Colonic mucosa (tissue), 4 donors: ENCODE measurements around the gene CNIH3. TPM values are rescaled to one million over a fixed set of nuclear protein-coding genes. Genes with fewer than 3 reads are reported as not detected.

ENCODE experiments used
- DNase-seq: peaks from one replicate; pipeline ENCODE4 v3.0.0-alpha.2; 2020
- H3K27ac ChIP-seq: fragments of 200-600 bp; one replicate; pipeline ENCODE4 v1.8.0; 2021
- H3K27me3 ChIP-seq: fragments of 200-600 bp; one replicate; pipeline ENCODE4 v1.8.0; 2021
- H3K36me3 ChIP-seq: fragments of 200-600 bp; one replicate; pipeline ENCODE4 v1.8.0; 2021
- H3K4me1 ChIP-seq: fragments of 200-600 bp; one replicate; pipeline ENCODE4 v1.8.0; 2021; ENCODE audit warnings: mild to moderate bottlenecking
- H3K4me3 ChIP-seq: fragments of 200-600 bp; one replicate; pipeline ENCODE4 v1.8.0; 2021
- H3K9ac ChIP-seq, 2 donors: one replicate each; pipeline ENCODE4 v1.7.0; 2013; ENCODE audit warnings: control low read depth in 2 of 2, low read depth in 2 of 2, low read length in 2 of 2
- H3K9me3 ChIP-seq: fragments of 200-600 bp; one replicate; pipeline ENCODE4 v1.8.0; 2021
- intact Hi-C: fragments of 100-400 bp; cut with DNase I; formaldehyde crosslinking; loops from one replicate; pipeline ENCODE4 v1.14.1; 2022
- total RNA-seq, 2 donors: library from RNA; stranded (reverse); fragmentation: NEBNext Ultra II Directional in 1 of 2; extraction: Animal tissue kit (Norgen Biotek cat#: 25700) in 1 of 2; gene quantifications; one replicate each; pipeline ENCODE4 v1.2.1, GENCODE V29; 2021
- TF ChIP-seq, protein P1 (sequence below): fragments of 200-600 bp; IDR thresholded peaks from one replicate; pipeline ENCODE4 v1.8.0; 2022; ENCODE audit warnings: antibody characterized with exemption, mild to moderate bottlenecking
- donor health status: healthy.
- donor health status: DM: no; HTN: no; CAD: no.
- donor health status: DM: no; HTN: no; CAD: no.

CNIH3 gene
- total RNA-seq, 2 donors from 2014 or later = 0.69 to 1.4 TPM

DNA sequence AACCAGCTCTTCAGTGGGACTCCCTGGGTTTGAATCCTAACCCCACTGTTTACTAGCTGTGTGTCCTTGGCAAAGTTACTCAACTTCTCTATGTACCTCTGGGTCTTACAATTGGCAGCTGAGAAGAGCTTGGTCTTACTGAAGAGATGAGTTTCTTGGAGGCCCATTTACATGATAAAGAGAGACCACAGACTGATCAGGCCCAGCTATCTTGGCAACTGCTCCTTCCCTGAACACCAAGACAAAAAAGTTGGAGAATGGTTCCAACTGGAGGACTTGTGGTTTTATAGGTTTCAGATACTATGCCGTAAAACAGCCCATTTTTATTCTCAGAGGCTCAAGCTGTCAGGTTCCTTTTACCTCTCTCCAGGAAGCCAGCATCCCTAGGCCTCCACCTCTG lies 24.8 kb upstream of the CNIH3 start:
- TF ChIP-seq, protein P1, sequence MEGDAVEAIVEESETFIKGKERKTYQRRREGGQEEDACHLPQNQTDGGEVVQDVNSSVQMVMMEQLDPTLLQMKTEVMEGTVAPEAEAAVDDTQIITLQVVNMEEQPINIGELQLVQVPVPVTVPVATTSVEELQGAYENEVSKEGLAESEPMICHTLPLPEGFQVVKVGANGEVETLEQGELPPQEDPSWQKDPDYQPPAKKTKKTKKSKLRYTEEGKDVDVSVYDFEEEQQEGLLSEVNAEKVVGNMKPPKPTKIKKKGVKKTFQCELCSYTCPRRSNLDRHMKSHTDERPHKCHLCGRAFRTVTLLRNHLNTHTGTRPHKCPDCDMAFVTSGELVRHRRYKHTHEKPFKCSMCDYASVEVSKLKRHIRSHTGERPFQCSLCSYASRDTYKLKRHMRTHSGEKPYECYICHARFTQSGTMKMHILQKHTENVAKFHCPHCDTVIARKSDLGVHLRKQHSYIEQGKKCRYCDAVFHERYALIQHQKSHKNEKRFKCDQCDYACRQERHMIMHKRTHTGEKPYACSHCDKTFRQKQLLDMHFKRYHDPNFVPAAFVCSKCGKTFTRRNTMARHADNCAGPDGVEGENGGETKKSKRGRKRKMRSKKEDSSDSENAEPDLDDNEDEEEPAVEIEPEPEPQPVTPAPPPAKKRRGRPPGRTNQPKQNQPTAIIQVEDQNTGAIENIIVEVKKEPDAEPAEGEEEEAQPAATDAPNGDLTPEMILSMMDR = no peak
- intact Hi-C loops = no loop called here

DNA sequence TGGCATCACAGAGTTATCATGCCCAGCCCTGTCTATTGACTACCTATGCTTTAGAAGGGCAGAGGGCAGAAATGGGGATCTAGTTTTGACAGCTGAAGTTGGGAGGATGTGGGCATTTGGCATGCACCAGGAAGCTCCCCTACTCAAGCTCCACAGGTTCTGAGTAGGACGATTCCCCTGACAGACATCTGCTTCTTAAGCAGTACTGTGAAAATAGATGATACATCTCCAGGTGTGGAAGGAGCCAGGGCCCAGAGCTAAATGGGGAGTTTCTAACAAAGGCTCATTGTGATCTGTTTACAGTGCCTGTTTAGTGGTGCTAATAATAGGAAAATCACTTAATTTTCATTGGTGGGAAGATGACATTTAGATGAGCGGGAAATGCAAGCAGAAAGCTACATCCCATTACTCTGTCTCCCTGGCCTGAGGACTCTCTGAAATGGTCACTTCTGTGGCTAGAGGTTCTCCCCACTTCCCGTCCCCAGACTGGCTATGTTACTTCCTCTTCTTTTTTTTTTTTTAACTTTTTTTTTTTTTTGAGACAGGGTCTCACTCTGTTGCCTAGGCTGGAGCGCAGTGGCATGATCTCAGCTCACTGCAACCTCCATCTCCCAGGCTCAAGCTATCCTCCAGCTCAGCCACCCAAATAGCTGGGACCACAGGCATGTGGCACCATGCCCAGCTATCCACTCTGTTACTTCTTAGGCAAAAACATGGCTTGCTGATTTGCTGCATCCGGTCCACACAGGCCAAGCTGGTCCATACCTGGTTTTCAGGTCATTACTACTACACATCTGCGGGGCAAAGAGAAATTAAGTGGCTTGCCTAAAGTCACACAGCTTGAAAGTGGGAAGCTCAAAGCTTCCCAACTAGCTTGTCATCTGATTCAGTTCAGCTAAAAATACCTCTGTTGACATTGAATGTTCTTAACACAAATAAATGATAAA lies 23.2 kb upstream of the CNIH3 start:
- Histone ChIP-seq H3K36me3 (no peaks in the 10 kb centered on the region), H3K9ac (no peak overlapping the region), H3K4me3 (no peak overlapping the region), H3K27me3 (no peaks in the 10 kb centered on the region), H3K9me3 (no peaks in the 10 kb centered on the region), H3K4me1 (no peaks in the 10 kb centered on the region), H3K27ac (no peak overlapping the region)
- intact Hi-C loops = no loop called here
- TF ChIP-seq, protein P1 = no peak
- no peak for DNase-seq

More for the DNA sequence above, 24.8 kb upstream of the CNIH3 start:
- H3K36me3 ChIP-seq = no peaks in the 10 kb centered on the region
- no peak for DNase-seq
- no peaks in the 10 kb centered on the region for H3K27me3 ChIP-seq
- H3K27ac ChIP-seq = no peak overlapping the region
- no peaks in the 10 kb centered on the region for H3K9me3 ChIP-seq
- H3K4me1 ChIP-seq = no peaks in the 10 kb centered on the region
- H3K9ac ChIP-seq = no peak overlapping the region
- no peak overlapping the region for H3K4me3 ChIP-seq

DNA sequence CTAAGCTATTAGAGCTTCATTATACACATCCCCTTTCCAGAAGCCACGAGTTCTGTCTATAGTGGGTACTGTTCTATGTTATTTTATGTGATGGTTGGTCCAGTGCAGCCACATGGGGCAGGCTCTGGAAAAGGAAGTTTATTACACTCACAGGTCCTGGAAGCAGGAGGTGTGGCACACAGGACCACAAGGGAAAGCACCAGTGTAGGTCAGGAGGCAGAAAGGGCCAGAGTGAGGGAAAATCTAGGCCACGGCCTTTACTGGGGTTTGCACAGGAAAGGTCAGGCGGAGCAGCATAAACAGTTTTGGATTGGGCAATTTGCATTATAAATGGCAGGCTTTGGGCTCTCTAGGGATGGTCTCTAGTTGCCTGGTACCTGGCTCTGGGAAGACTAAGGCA lies 21.8 kb upstream of the CNIH3 start:
- TF ChIP-seq, protein P1 = no peak
- H3K4me1 ChIP-seq = no peaks in the 10 kb centered on the region
- intact Hi-C loops = no loop called here

DNA sequence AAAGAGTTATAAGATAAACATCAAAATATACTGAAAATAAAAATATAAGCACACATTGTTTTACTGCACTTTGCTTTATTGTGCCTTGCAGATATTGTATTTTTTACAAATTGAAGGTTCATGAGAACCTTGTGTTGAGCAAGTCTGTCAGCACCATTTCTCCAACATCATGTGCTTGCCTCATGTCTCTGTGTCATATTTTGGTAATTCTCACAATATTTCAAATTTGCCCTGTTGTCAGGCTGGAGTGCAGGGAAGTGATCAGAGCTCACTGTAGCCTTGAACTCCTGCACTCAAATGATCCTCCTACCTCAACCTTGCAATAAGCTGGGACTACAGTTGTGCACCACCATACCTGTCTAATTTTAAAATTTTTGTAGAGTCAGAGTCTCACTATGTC lies 21.3 kb upstream of the CNIH3 start:
- Histone ChIP-seq H3K36me3 (no peaks in the 10 kb centered on the region), H3K4me1 (no peaks in the 10 kb centered on the region), H3K27ac (no peak overlapping the region), H3K9me3 (no peaks in the 10 kb centered on the region), H3K4me3 (no peak overlapping the region), H3K9ac (no peak overlapping the region), H3K27me3 (no peaks in the 10 kb centered on the region)
- DNase-seq = no peak
- TF ChIP-seq, protein P1 = no peak
- intact Hi-C loops = no loop called here

More for the DNA sequence above, 21.8 kb upstream of the CNIH3 start:
- Histone ChIP-seq H3K36me3 (no peaks in the 10 kb centered on the region), H3K4me3 (no peak overlapping the region), H3K9me3 (no peaks in the 10 kb centered on the region), H3K27me3 (no peaks in the 10 kb centered on the region), H3K27ac (no peak overlapping the region), H3K9ac (no peak overlapping the region)
- DNase-seq = no peak

DNA sequence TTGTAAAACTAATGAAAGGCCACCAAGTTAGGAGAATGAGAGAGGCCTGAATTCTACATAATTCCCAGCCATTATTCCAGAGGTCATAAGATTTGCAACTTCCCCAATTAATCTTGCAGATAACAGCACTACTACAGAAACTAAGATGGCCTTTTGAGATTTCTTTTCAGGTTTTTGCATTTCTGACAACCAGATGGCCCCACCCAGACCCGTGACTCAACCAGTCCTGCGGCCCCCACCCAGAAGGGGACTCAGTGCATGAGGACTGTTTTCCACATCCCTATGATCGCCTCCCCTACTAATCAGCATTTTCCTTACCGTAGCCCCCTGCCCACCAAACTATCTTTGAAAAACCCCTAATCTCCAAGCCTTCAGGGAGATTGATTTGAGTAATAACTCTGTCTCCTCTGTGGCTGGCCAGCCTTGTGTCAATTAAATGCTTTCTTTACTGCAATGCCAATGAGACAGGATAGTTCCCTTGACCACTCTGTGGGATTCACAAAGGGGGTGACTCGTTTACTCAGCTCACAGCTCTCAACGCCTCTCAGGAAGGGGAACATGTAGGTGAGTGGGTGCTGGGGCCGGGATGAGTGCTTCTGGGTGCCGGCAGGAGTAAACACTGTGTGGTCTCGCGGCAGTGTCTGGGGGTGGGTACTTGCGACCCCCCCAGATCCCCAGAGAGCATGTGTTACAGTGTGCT lies 10.5 kb upstream of the CNIH3 start:
- TF ChIP-seq, protein P1 = no peak
- no peaks in the 10 kb centered on the region for H3K36me3 ChIP-seq
- DNase-seq = no peak
- H3K4me3 ChIP-seq = no peak overlapping the region
- H3K4me1 ChIP-seq = no peaks in the 10 kb centered on the region
- intact Hi-C loops = no loop called here
- no peak overlapping the region for H3K9ac ChIP-seq
- no peak overlapping the region for H3K27ac ChIP-seq
- H3K9me3 ChIP-seq = no peaks in the 10 kb centered on the region
- H3K27me3 ChIP-seq = no peaks in the 10 kb centered on the region
